PC-3 (cell line): Measurements from ENCODE around the gene CCDC197.

ENCODE experiments used
- EZH2phosphoT487 ChIP-seq: fragments of 300-600 bp; sonication (generic); IDR thresholded peaks from 2 replicates; pipeline ENCODE4 v1.6.1; 2018; ENCODE audit warnings: mild to moderate bottlenecking, antibody characterized with exemption, low read length, borderline replicate concordance
- TF ChIP-seq, protein P1 (sequence below): fragments of 300-600 bp; sonication (generic); conservative IDR thresholded peaks from 2 replicates; pipeline ENCODE4 v1.5.1; 2017; ENCODE audit warnings: antibody characterized with exemption, low read depth, mild to moderate bottlenecking, low read length

- TF ChIP-seq, protein P1, sequence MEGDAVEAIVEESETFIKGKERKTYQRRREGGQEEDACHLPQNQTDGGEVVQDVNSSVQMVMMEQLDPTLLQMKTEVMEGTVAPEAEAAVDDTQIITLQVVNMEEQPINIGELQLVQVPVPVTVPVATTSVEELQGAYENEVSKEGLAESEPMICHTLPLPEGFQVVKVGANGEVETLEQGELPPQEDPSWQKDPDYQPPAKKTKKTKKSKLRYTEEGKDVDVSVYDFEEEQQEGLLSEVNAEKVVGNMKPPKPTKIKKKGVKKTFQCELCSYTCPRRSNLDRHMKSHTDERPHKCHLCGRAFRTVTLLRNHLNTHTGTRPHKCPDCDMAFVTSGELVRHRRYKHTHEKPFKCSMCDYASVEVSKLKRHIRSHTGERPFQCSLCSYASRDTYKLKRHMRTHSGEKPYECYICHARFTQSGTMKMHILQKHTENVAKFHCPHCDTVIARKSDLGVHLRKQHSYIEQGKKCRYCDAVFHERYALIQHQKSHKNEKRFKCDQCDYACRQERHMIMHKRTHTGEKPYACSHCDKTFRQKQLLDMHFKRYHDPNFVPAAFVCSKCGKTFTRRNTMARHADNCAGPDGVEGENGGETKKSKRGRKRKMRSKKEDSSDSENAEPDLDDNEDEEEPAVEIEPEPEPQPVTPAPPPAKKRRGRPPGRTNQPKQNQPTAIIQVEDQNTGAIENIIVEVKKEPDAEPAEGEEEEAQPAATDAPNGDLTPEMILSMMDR = no peak
- no peak for TF ChIP-seq EZH2phosphoT487
Observed at GRCh38 chr14:94010625-94011024, 13.5 kb downstream of the CCDC197 start.
